H1 (cell line): ENCODE data around the gene PROX2. TPM values are rescaled to one million over a fixed set of nuclear protein-coding genes. Genes with fewer than 3 reads are reported as not detected.

Source experiments
- CTCF ChIA-PET: fragments of 300-600 bp; sonication (Branson Sonifier 250); formaldehyde crosslinking; loops from one replicate; lab custom pipeline; 2021; ENCODE audit not compliant: partially characterized antibody; lab: Charles Lee
- POLR2A ChIA-PET: fragments of 300-600 bp; sonication (Branson Sonifier 250); formaldehyde crosslinking; loops from one replicate; lab custom pipeline; 2021; ENCODE audit warnings: inconsistent platforms; ENCODE audit not compliant: partially characterized antibody; lab: Charles Lee
- DNase-seq, 2 experiments: peaks; one replicate each; pipeline versions ENCODE4 v3.0.0 to v3.0.0-alpha.2; 2010 to 2022; ENCODE audit warnings: low spot score in 2 of 2, low read depth in 1 of 2, mixed read lengths in 1 of 2
- FAIRE-seq: peaks from 2 replicates; lab custom pipeline; 2011; peaks lifted over from hg19 to GRCh38; lab: Jason Lieb, UNC
- H2AFZ ChIP-seq: 2 replicates; pipeline ENCODE4 v1.8.1; 2012; ENCODE audit warnings: low read length, inconsistent platforms
- H2AK5ac ChIP-seq: 2 replicates; pipeline ENCODE4 v1.6.1; 2013; ENCODE audit warnings: low read depth, low read length
- H2BK120ac ChIP-seq: replicated peaks from 2 replicates; pipeline ENCODE3; 2013; ENCODE audit warnings: low read depth, low read length, inconsistent platforms
- H2BK12ac ChIP-seq: 2 replicates; pipeline ENCODE4 v1.6.1; 2013; ENCODE audit warnings: low read depth, low read length
- H2BK15ac ChIP-seq: 2 replicates; pipeline ENCODE4 v1.6.1; 2013; ENCODE audit warnings: low read length
- H2BK20ac ChIP-seq: 2 replicates; pipeline ENCODE4 v1.6.1; 2013; ENCODE audit warnings: low read length
- H2BK5ac ChIP-seq: 2 replicates; pipeline ENCODE4 v1.6.1; 2013; ENCODE audit warnings: low read depth, low read length
- H3K14ac ChIP-seq: 2 replicates; pipeline ENCODE4 v1.6.1; 2013; ENCODE audit warnings: inconsistent platforms; ENCODE audit not compliant: insufficient read length
- H3K18ac ChIP-seq: 2 replicates; pipeline ENCODE4 v1.6.1; 2013; ENCODE audit warnings: low read length; ENCODE audit errors: extremely low read depth
- H3K23ac ChIP-seq: 2 replicates; pipeline ENCODE4 v1.6.1; 2013; ENCODE audit warnings: inconsistent platforms; ENCODE audit not compliant: insufficient read length
- H3K23me2 ChIP-seq: 2 replicates; pipeline ENCODE4 v1.6.1; 2013; ENCODE audit warnings: low read depth, low read length
- H3K27ac ChIP-seq: 2 replicates; pipeline ENCODE4 v1.6.1; 2011; ENCODE audit warnings: low read depth, low read length, inconsistent platforms
- H3K27me3 ChIP-seq, 4 experiments: replicated peaks in 1 of 4; 1 replicate in 1 of 4; 2 replicates in 3 of 4; pipeline versions ENCODE4 v1.6.1 to v1.8.1; 2011 to 2013; ENCODE audit warnings: low read length in 3 of 4, mild to moderate bottlenecking in 3 of 4, inconsistent platforms in 2 of 4, mixed read lengths in 2 of 4, moderate library complexity in 1 of 4; ENCODE audit not compliant: control insufficient read depth in 3 of 4, insufficient read depth in 3 of 4; ENCODE audit errors: extremely low read depth in 1 of 4
- H3K36me3 ChIP-seq, 4 experiments: 2 replicates each; pipeline versions ENCODE4 v1.6.1 to v1.8.1; 2011 to 2013; ENCODE audit warnings: mild to moderate bottlenecking in 4 of 4, low read length in 3 of 4, moderate library complexity in 2 of 4, control low read depth in 1 of 4, inconsistent platforms in 1 of 4; ENCODE audit not compliant: insufficient read depth in 4 of 4, control insufficient read depth in 2 of 4
- H3K4ac ChIP-seq: replicated peaks from 2 replicates; pipeline ENCODE3; 2013; ENCODE audit warnings: low read length, low read depth, mixed read lengths, inconsistent platforms; ENCODE audit not compliant: insufficient read length
- H3K4me1 ChIP-seq, 4 experiments: replicated peaks in 1 of 4; 1 replicate in 1 of 4; 2 replicates in 3 of 4; pipeline versions ENCODE4 v1.6.1 to v1.8.1; 2011 to 2013; ENCODE audit warnings: low read length in 3 of 4, inconsistent platforms in 2 of 4, mixed read lengths in 1 of 4; ENCODE audit not compliant: insufficient read depth in 4 of 4, control insufficient read depth in 3 of 4
- H3K4me2 ChIP-seq, 2 experiments: 2 replicates each; pipeline versions ENCODE4 v1.6.1 to v1.8.1; 2011 to 2013; ENCODE audit warnings: low read depth in 2 of 2, low read length in 2 of 2, control low read depth in 1 of 2, inconsistent platforms in 1 of 2, mild to moderate bottlenecking in 1 of 2; ENCODE audit not compliant: insufficient read depth in 1 of 2
- H3K4me3 ChIP-seq, 4 experiments: fragments of 200-600, 300-600 bp in 1 of 4; sonication (generic), shearing (Covaris generic), sonication (Bioruptor Twin) in 1 of 4; 2 replicates each; pipeline versions ENCODE4 v1.5.1 to v1.8.1; 2011 to 2016; ENCODE audit warnings: low read length in 4 of 4, low read depth in 3 of 4, control low read depth in 2 of 4, inconsistent platforms in 2 of 4, mild to moderate bottlenecking in 2 of 4, mixed read lengths in 1 of 4, moderate library complexity in 1 of 4; ENCODE audit not compliant: insufficient read depth in 2 of 4; ENCODE audit errors: extremely low read depth in 1 of 4
- H3K56ac ChIP-seq: replicated peaks from 2 replicates; pipeline ENCODE3; 2013; ENCODE audit warnings: low read depth, mild to moderate bottlenecking, mixed read lengths, low read length, inconsistent platforms; ENCODE audit not compliant: insufficient read length
- H3K79me1 ChIP-seq: 2 replicates; pipeline ENCODE4 v1.6.1; 2013; ENCODE audit warnings: low read depth, low read length, control low read depth
- H3K79me2 ChIP-seq, 2 experiments: 2 replicates each; pipeline versions ENCODE4 v1.6.1 to v1.8.1; 2012 to 2013; ENCODE audit warnings: low read length in 2 of 2, mild to moderate bottlenecking in 2 of 2, inconsistent platforms in 1 of 2; ENCODE audit not compliant: insufficient read depth in 2 of 2, control insufficient read depth in 1 of 2
- H3K9ac ChIP-seq, 4 experiments: replicated peaks in 1 of 4; 1 replicate in 1 of 4; 2 replicates in 3 of 4; pipeline versions ENCODE4 v1.6.1 to v1.8.1; 2011 to 2013; ENCODE audit warnings: low read depth in 3 of 4, low read length in 3 of 4, control low read depth in 2 of 4, mild to moderate bottlenecking in 2 of 4, moderate library complexity in 2 of 4, inconsistent platforms in 1 of 4; ENCODE audit errors: extremely low read depth in 1 of 4
- H3K9me3 ChIP-seq, 2 experiments: 2 replicates each; pipeline versions ENCODE4 v1.6.1 to v1.8.1; 2012 to 2013; ENCODE audit warnings: mild to moderate bottlenecking in 2 of 2, moderate library complexity in 2 of 2, control low read depth in 1 of 2, inconsistent platforms in 1 of 2, low read depth in 1 of 2, low read length in 1 of 2, mixed read lengths in 1 of 2; ENCODE audit not compliant: insufficient read depth in 2 of 2
- H4K20me1 ChIP-seq, 2 experiments: replicated peaks in 1 of 2; 2 replicates each; pipeline versions ENCODE3 to v1.8.1; 2011 to 2013; ENCODE audit warnings: inconsistent platforms in 2 of 2, low read length in 2 of 2, mild to moderate bottlenecking in 1 of 2; ENCODE audit not compliant: insufficient read depth in 2 of 2, control insufficient read depth in 1 of 2
- H4K5ac ChIP-seq: 2 replicates; pipeline ENCODE4 v1.6.1; 2013; ENCODE audit warnings: low read length, low read depth, mixed read lengths, inconsistent platforms; ENCODE audit not compliant: insufficient read length
- H4K8ac ChIP-seq: 2 replicates; pipeline ENCODE4 v1.8.0; 2013; ENCODE audit warnings: mild to moderate bottlenecking, moderate library complexity, low read length, inconsistent platforms; ENCODE audit not compliant: insufficient read depth; ENCODE audit errors: extremely low read depth
- H4K91ac ChIP-seq: replicated peaks from 2 replicates; pipeline ENCODE3; 2013; ENCODE audit warnings: low read length, mixed read lengths, inconsistent platforms; ENCODE audit not compliant: insufficient read length
- BACH1 ChIP-seq: IDR thresholded peaks from 2 replicates; pipeline ENCODE4 v1.6.1; 2012; ENCODE audit warnings: low read length, improper control_type of control experiment
- BCL11A ChIP-seq, 2 experiments: IDR thresholded peaks; one replicate each; pipeline ENCODE4 v1.6.1; 2011; ENCODE audit warnings: low read depth in 2 of 2, low read length in 2 of 2, mild to moderate bottlenecking in 2 of 2
- CBX5 ChIP-seq: fragments of 300-800, 300-1000 bp; sonication (generic); IDR thresholded peaks from 2 replicates; pipeline ENCODE4 v1.7.1; 2016; ENCODE audit warnings: antibody characterized with exemption, low read length, low read depth
- GABPA ChIP-seq: IDR thresholded peaks from 2 replicates; pipeline ENCODE4 v1.6.1; 2011; ENCODE audit warnings: mild to moderate bottlenecking, low read length, moderate library complexity, borderline replicate concordance; ENCODE audit not compliant: insufficient read depth
- NRF1 ChIP-seq: IDR thresholded peaks from 2 replicates; pipeline ENCODE4 v1.6.1; 2011; ENCODE audit warnings: mild to moderate bottlenecking, low read depth, low read length, improper control_type of control experiment
- SAP30 ChIP-seq: fragments of 300-600 bp; sonication (generic); IDR thresholded peaks from 2 replicates; pipeline ENCODE4 v1.7.1; 2012; ENCODE audit warnings: low read length, moderate library complexity, mild to moderate bottlenecking, inconsistent platforms; ENCODE audit not compliant: insufficient read depth, insufficient replicate concordance
- WGBS, 2 experiments: shearing (Covaris generic) in 1 of 2; methylation state at CpG; one replicate each; pipeline versions ENCODE4 v1.1.6 to v1.1.7; 2013 to 2015; ENCODE audit warnings: low lambda C conversion rate in 2 of 2, mixed read lengths in 2 of 2, inconsistent platforms in 1 of 2, low coverage in 1 of 2, missing lambda C conversion rate in 1 of 2; ENCODE audit not compliant: insufficient replicate concordance in 2 of 2, insufficient coverage in 1 of 2, insufficient read length in 1 of 2; ENCODE audit errors: extremely low coverage in 1 of 2, missing lambda C conversion rate in 1 of 2; 5-methylcytosine and 5-hydroxymethylcytosine counted together
- polyA plus RNA-seq, 7 experiments: library from polyadenylated mRNA; depleted of rRNA in 3 of 7; stranded (reverse) in 5 of 7; unstranded in 2 of 7; fragments of >200 nt in 5 of 7; fragments of 200-250 nt in 2 of 7; gene quantifications; 1 replicate in 5 of 7; 2 replicates in 1 of 7; 4 replicates in 1 of 7; pipeline versions ENCODE4 v1.2.1 to v1.2.3, GENCODE V29; 2011 to 2013; ENCODE audit warnings: missing spikeins in 2 of 7, mixed read lengths in 2 of 7
- total RNA-seq: library from RNA; stranded (reverse); fragmentation: NEBNext Ultra II Directional; extraction: Animal tissue kit (Norgen Biotek cat#: 25700); gene quantifications from 2 replicates; pipeline ENCODE4 v1.2.1, GENCODE V29; 2021
- TF ChIP-seq, protein P1 (sequence below): IDR thresholded peaks from 2 replicates; pipeline ENCODE4 v1.6.1; 2012; ENCODE audit warnings: low read length, inconsistent platforms

PROX2 gene
- total and polyA plus RNA-seq, 2 of the 8 experiments (the other 6 are each of a cell fraction or from before 2014, with no cell fraction given) = 0.03 TPM; not detected in 1

DNA sequence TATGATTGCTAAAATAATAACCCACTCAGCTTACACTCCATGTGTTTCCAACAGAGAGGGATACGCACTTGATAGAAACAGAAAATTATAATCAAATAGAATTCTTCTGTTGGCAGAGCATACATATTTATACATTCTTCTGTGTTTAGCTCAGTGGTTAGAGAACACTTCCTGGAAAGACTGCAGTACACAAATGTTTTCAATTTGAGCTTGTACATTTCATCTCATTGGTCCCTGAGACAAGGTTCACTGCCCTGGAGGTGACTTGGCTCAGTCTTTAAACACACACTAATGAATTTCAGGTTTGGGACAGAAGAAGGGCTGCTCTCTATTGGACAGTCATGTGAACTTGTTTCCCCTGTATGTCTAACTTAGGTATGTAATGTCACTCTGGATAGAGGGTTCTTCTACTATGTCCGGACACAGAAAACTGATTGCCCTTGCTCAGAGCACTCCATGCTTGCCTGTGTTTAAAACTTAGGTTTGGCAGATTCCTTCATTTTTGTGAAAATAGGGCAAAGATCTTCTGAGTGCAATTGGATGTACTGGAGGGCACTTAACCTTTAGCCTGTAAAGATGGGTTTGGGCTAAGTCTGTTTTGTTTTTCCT, 22.9 kb downstream of the PROX2 start:
- Histone ChIP-seq H3K4me1 (no peaks in the 10 kb centered on the region), H3K56ac (no peak overlapping the region), H3K4me3 (no peak overlapping the region), H2AK5ac (no peak overlapping the region), H3K27ac (no peak overlapping the region), H4K91ac (no peak overlapping the region), H4K20me1 (no peaks in the 10 kb centered on the region), H3K9ac (no peak overlapping the region), H3K9me3 (no peaks in the 10 kb centered on the region), H2BK12ac (no peak overlapping the region), H2BK120ac (no peak overlapping the region), H3K79me1 (no peaks in the 10 kb centered on the region), H3K4me2 (no peak overlapping the region), H3K18ac (no peak overlapping the region), H3K23me2 (no peaks in the 10 kb centered on the region), H3K27me3 (no peaks in the 10 kb centered on the region), H3K4ac (no peak overlapping the region), H4K5ac (no peak overlapping the region), H3K14ac (no peak overlapping the region), H2AFZ (no peak overlapping the region), H2BK20ac (no peak overlapping the region), H3K23ac (no peak overlapping the region), H3K36me3 (no peaks in the 10 kb centered on the region), H2BK5ac (no peak overlapping the region), H4K8ac (no peak overlapping the region), H3K79me2 (no peaks in the 10 kb centered on the region), H2BK15ac (no peak overlapping the region)
- ChIA-PET CTCF (interaction anchor here (1.0 to 18.3 kb wide), 7 partner anchors 9 to 235 kb away, joined by 3 to 509 read pairs (median 3); partner anchors contain the start of genes DLST and PROX2), POLR2A (interaction anchor here (1.1 to 1.5 kb wide), 5 partner anchors 8 to 57 kb away, joined by 3 to 4 read pairs (median 3); no protein-coding TSS in a partner anchor)
- FAIRE-seq (no peak), DNase-seq (no peak)
- 61% methylated on average over 2 of the region's 2 CpGs; no CpG with 5 or more reads in 1 of the 2 experiments for WGBS, 2 experiments
- TF ChIP-seq SAP30 (no peak), BCL11A (IDR thresholded peaks at IDR 0.05; ENCODE audit: low read depth in 2 of 2, low read length in 2 of 2) (no peak), NRF1 (no peak), BACH1 (no peak), CBX5 (no peak), GABPA (no peak)
- TF ChIP-seq, protein P1, sequence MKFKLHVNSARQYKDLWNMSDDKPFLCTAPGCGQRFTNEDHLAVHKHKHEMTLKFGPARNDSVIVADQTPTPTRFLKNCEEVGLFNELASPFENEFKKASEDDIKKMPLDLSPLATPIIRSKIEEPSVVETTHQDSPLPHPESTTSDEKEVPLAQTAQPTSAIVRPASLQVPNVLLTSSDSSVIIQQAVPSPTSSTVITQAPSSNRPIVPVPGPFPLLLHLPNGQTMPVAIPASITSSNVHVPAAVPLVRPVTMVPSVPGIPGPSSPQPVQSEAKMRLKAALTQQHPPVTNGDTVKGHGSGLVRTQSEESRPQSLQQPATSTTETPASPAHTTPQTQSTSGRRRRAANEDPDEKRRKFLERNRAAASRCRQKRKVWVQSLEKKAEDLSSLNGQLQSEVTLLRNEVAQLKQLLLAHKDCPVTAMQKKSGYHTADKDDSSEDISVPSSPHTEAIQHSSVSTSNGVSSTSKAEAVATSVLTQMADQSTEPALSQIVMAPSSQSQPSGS = no peak
